Esophagus muscularis mucosa (tissue), 4 donors: Measurements from ENCODE around the gene NLRP9.

Experiments used
- CTCF ChIP-seq, 3 experiments: fragments of 200-600 bp in 2 of 3; fragments of 450-650 bp in 1 of 3; sonication (generic) in 2 of 3; IDR thresholded peaks; one replicate each; pipeline ENCODE4 v1.5.1; 2017 to 2019; ENCODE audit warnings: antibody characterized with exemption in 3 of 3, mild to moderate bottlenecking in 2 of 3, moderate library complexity in 1 of 3
- EP300 ChIP-seq: sonication (generic); formaldehyde crosslinking; IDR thresholded peaks from one replicate; pipeline ENCODE4 v1.6.1; 2017; ENCODE audit warnings: antibody characterized with exemption
- POLR2A ChIP-seq: fragments of 450-650 bp; IDR thresholded peaks from one replicate; pipeline ENCODE4 v1.6.1; 2017; ENCODE audit warnings: antibody characterized with exemption, moderate library complexity, mild to moderate bottlenecking, low read depth

GRCh38 chr19:55673465-55673864 is 64.7 kb downstream of the NLRP9 start:
- TF ChIP-seq CTCF (IDR thresholded peaks at IDR 0.05) = no peak
- TF ChIP-seq POLR2A = no peak
- no peak for TF ChIP-seq EP300
